GM08714 (cell line): ENCODE results near the gene KAZN.

Source experiments
- H3K4me3 ChIP-seq: fragments of 200-500 bp; sonication (Bioruptor generic); 2 replicates; pipeline ENCODE4 v1.5.1; 2014; ENCODE audit warnings: mild to moderate bottlenecking, low read length, inconsistent platforms
- ZNF274 ChIP-seq: IDR thresholded peaks from 2 replicates; pipeline ENCODE4 v1.6.1; 2012; ENCODE audit warnings: mild to moderate bottlenecking, low read depth, low read length

KAZN gene

GRCh38 chr1:14897997-14898645, 299.6 kb downstream of the KAZN start:
- no peak overlapping the region for H3K4me3 ChIP-seq
- no peak for TF ChIP-seq ZNF274

GRCh38 chr1:14899686-14900085, 301.2 kb downstream of the KAZN start:
- TF ChIP-seq ZNF274: no peak
- H3K4me3 ChIP-seq: no peak overlapping the region

GRCh38 chr1:14901371-14901954, 303.0 kb downstream of the KAZN start:
- no peak overlapping the region for H3K4me3 ChIP-seq
- TF ChIP-seq ZNF274: no peak

- TF ChIP-seq ZNF274: no peak
Measured at GRCh38 chr1:14903922-14904321, 305.4 kb downstream of the KAZN start.

GRCh38 chr1:14906665-14907064, 308.2 kb downstream of the KAZN start:
- H3K4me3 ChIP-seq: no peak overlapping the region
- no peak for TF ChIP-seq ZNF274

More at GRCh38 chr1:14903922-14904321, 305.4 kb downstream of the KAZN start:
- no peak overlapping the region for H3K4me3 ChIP-seq

- H3K4me3 ChIP-seq: no peak overlapping the region
- no peak for TF ChIP-seq ZNF274
Measured at GRCh38 chr1:14907416-14907815, 308.9 kb downstream of the KAZN start.

GRCh38 chr1:14909273-14909672, 310.8 kb downstream of the KAZN start:
- H3K4me3 ChIP-seq: no peak overlapping the region
- TF ChIP-seq ZNF274: no peak

- H3K4me3 ChIP-seq: no peak overlapping the region
Measured at GRCh38 chr1:14909920-14910460, 311.5 kb downstream of the KAZN start.

GRCh38 chr1:14910984-14911721, 312.7 kb downstream of the KAZN start:
- no peak overlapping the region for H3K4me3 ChIP-seq
- no peak for TF ChIP-seq ZNF274

More at GRCh38 chr1:14909920-14910460, 311.5 kb downstream of the KAZN start:
- no peak for TF ChIP-seq ZNF274

GRCh38 chr1:14912839-14913481, 314.5 kb downstream of the KAZN start:
- no peak overlapping the region for H3K4me3 ChIP-seq
- TF ChIP-seq ZNF274: no peak

- H3K4me3 ChIP-seq: no peak overlapping the region
- no peak for TF ChIP-seq ZNF274
Measured at GRCh38 chr1:14913482-14914177, 315.1 kb downstream of the KAZN start.

GRCh38 chr1:14914351-14914988, 316.0 kb downstream of the KAZN start:
- no peak overlapping the region for H3K4me3 ChIP-seq
- TF ChIP-seq ZNF274: no peak

GRCh38 chr1:14915356-14916054, 317.0 kb downstream of the KAZN start:
- no peak for TF ChIP-seq ZNF274
- no peak overlapping the region for H3K4me3 ChIP-seq
